ENCODE results near the gene TMEM131L. TPM values are rescaled to one million over a fixed set of nuclear protein-coding genes. Genes with fewer than 3 reads are reported as not detected.
A peak's percentile ranks its signal among the peaks of the same experiment; 100 is the strongest.

The TMEM131L gene
- polyA plus RNA-seq, 3 donors, result 11.2 to 58.3 (median 26.0) TPM

- Histone ChIP-seq H3K9me3 (replicated peaks in 1 of 2; ENCODE audit: control insufficient read depth in 1 of 2, insufficient read depth in 1 of 2, low read length in 2 of 2) (no peaks in the 10 kb centered on the region), H3K27ac (ENCODE audit: low read depth in 1 of 2, low read length in 2 of 2) (peak overlapping the region in 1 of 2 donors; percentile 58), H3K9ac (ENCODE audit: insufficient read depth, low read length, poor library complexity, severe bottlenecking) (no peak overlapping the region), H3K4me1 (ENCODE audit: control insufficient read depth in 1 of 2, insufficient read depth in 2 of 2, low read length in 2 of 2) (no peaks in the 10 kb centered on the region), H3K4me3 (replicated peaks in 1 of 3; ENCODE audit: low read depth in 2 of 3, low read length in 3 of 3) (no peak overlapping the region), H2AFZ (ENCODE audit: insufficient read depth, low read depth, low read length, poor library complexity, severe bottlenecking) (no peak overlapping the region), H4K20me1 (ENCODE audit: insufficient read depth, low read length) (peaks cover 77% of the 10 kb centered on the region), H3K79me2 (ENCODE audit: insufficient read depth, low read length) (no peaks in the 10 kb centered on the region), H3K27me3 (ENCODE audit: control insufficient read depth in 2 of 2, insufficient read depth in 2 of 2, low read length in 2 of 2) (no peaks in the 10 kb centered on the region), H3K4me2 (replicated peaks; ENCODE audit: extremely low read depth, low read length, poor library complexity, severe bottlenecking) (no peak overlapping the region), H3K36me3 (replicated peaks in 1 of 2; ENCODE audit: control insufficient read depth in 1 of 2, insufficient read depth in 2 of 2, low read length in 2 of 2) (peaks cover 91 to 100% of the 10 kb centered on the region in 2 donors)
- no peaks in the 10 kb centered on the region for H3K9me3 Mint-ChIP-seq
- intact Hi-C loops (cut with micrococcal nuclease), result no loop called here
- no peaks in the 10 kb centered on the region for H3K27me3 Mint-ChIP-seq (ENCODE audit: low read depth in 3 of 3)
- no peak for TF ChIP-seq CTCF (IDR thresholded peaks at IDR 0.05)
- H3K4me1 Mint-ChIP-seq, result peaks cover 5% of the 10 kb centered on the region
- no peak overlapping the region for H3K4me3 Mint-ChIP-seq
- 95% methylated on average over 7 of the region's 7 CpGs for WGBS (ENCODE audit: insufficient coverage)
- peaks cover 81 to 87% of the 10 kb centered on the region in 2 donors for H3K36me3 Mint-ChIP-seq
- H3K27ac Mint-ChIP-seq, result peak overlapping the region in 2 of 7 donors; percentile 14 to 85
- no peak for DNase-seq
Measured at GRCh38 chr4:153585026-153585425, 118.9 kb downstream of the TMEM131L start.

- H3K36me3 Mint-ChIP-seq, result peaks cover 86 to 89% of the 10 kb centered on the region in 2 donors
- Histone ChIP-seq H3K36me3 (replicated peaks in 1 of 2; ENCODE audit: control insufficient read depth in 1 of 2, insufficient read depth in 2 of 2, low read length in 2 of 2) (peaks cover 96 to 100% of the 10 kb centered on the region in 2 donors), H4K20me1 (ENCODE audit: insufficient read depth, low read length) (peaks cover 75% of the 10 kb centered on the region), H3K4me3 (replicated peaks in 1 of 3; ENCODE audit: low read depth in 2 of 3, low read length in 3 of 3) (no peak overlapping the region), H3K9ac (ENCODE audit: insufficient read depth, low read length, poor library complexity, severe bottlenecking) (no peak overlapping the region), H2AFZ (ENCODE audit: insufficient read depth, low read depth, low read length, poor library complexity, severe bottlenecking) (no peak overlapping the region), H3K27ac (ENCODE audit: low read depth in 1 of 2, low read length in 2 of 2) (no peak overlapping the region), H3K27me3 (ENCODE audit: control insufficient read depth in 2 of 2, insufficient read depth in 2 of 2, low read length in 2 of 2) (no peaks in the 10 kb centered on the region), H3K9me3 (replicated peaks in 1 of 2; ENCODE audit: control insufficient read depth in 1 of 2, insufficient read depth in 1 of 2, low read length in 2 of 2) (no peaks in the 10 kb centered on the region), H3K4me1 (ENCODE audit: control insufficient read depth in 1 of 2, insufficient read depth in 2 of 2, low read length in 2 of 2) (no peaks in the 10 kb centered on the region), H3K4me2 (replicated peaks; ENCODE audit: extremely low read depth, low read length, poor library complexity, severe bottlenecking) (no peak overlapping the region), H3K79me2 (ENCODE audit: insufficient read depth, low read length) (no peaks in the 10 kb centered on the region)
- no peak for TF ChIP-seq CTCF (IDR thresholded peaks at IDR 0.05)
- no peak for DNase-seq
- H3K27me3 Mint-ChIP-seq (ENCODE audit: low read depth in 3 of 3), result no peaks in the 10 kb centered on the region
- H3K4me3 Mint-ChIP-seq, result no peak overlapping the region
- H3K4me1 Mint-ChIP-seq, result no peaks in the 10 kb centered on the region
- no peaks in the 10 kb centered on the region for H3K9me3 Mint-ChIP-seq
- no CpG with 5 or more reads among the region's 7 CpGs for WGBS (ENCODE audit: insufficient coverage)
- no peak overlapping the region for H3K27ac Mint-ChIP-seq
- intact Hi-C loops (cut with micrococcal nuclease), result no loop called here
Measured at GRCh38 chr4:153589703-153590595, 123.8 kb downstream of the TMEM131L start.

All from CD14-positive monocyte (primary cell).